IPS-18c (cell line): ENCODE measurements around the gene EIF2S1.

Source experiments
- H3K4me3 ChIP-seq: 2 replicates; pipeline ENCODE4 v1.7.0; 2013; ENCODE audit warnings: low read depth, mild to moderate bottlenecking, low read length, moderate library complexity; ENCODE audit not compliant: insufficient read depth
- H3K9me3 ChIP-seq: one replicate; pipeline ENCODE4 v1.6.1; 2013; ENCODE audit warnings: mild to moderate bottlenecking, low read length, moderate library complexity; ENCODE audit not compliant: control insufficient read depth, insufficient read depth

Gene EIF2S1

GRCh38 chr14:67420102-67420739 is 60.1 kb downstream of the EIF2S1 start:
- Histone ChIP-seq H3K4me3 (no peak overlapping the region), H3K9me3 (peaks cover 3% of the 10 kb centered on the region)

DNA sequence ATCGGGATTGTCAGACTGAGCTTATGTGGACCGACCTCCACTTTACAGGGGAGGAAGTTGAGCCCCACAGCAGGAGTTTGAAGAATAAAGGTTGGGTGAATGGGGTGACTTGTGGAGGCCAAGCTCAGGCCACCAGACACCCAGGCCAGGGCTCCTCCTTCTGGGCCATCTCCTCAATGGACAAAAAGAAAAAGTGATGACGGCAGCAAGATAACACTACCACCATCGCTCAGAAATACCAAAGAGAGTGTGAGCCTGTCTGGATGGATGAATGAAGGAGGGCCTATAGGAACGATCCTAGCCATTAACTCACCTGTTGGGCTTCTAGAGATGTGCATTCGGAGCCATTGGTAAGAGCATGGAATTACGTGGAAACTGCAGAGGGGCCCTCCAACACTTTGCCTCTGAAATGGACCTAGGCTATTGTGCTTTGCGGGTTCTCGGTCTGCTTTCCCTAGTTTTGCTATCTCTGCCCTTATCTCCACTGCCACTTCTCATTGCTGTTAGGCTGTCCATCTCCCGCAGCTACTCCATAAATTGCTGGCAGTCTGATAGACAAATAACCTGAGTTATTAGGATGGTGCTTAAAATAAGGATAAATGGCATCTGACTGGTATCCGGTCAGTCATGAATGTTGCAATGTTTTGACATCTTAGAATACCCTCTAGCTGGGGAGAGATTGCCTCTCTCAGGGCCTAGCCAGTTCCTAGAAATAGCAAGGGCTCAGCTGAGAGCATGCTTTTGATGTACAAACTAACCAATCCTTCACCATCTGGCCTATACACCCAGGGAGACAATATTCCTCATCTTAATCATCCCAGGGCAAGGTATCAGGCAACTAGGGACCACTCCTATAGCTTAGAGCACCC is 61.5 kb downstream of the EIF2S1 start:
- Histone ChIP-seq H3K4me3 (no peak overlapping the region), H3K9me3 (peaks cover 3% of the 10 kb centered on the region)

- Histone ChIP-seq H3K9me3 (peaks cover 3% of the 10 kb centered on the region), H3K4me3 (no peak overlapping the region)
Observed at GRCh38 chr14:67423424-67423823, 63.3 kb downstream of the EIF2S1 start.

GRCh38 chr14:67424539-67424938 is 64.4 kb downstream of the EIF2S1 start:
- H3K4me3 ChIP-seq: no peak overlapping the region
- H3K9me3 ChIP-seq: no peaks in the 10 kb centered on the region

DNA sequence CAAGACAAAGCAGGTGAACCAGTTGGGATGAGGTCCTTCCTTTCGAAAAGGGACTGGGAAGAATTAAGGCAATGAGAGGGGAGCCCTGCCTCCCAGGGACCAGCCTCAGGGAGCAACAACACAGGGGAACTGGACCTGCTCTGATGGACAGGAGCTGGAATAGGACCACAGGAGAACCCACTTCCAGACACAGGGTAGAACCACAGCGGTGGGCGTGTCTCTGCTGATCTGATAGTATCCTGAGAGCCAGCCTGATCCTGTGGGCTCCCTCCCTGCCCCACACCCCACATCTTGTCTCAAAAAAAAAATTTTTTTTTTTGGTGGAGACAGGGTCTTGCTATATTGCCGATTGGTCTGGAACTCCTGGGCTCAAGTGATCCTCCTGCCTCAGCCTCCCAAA is 65.5 kb downstream of the EIF2S1 start:
- H3K4me3 ChIP-seq: no peak overlapping the region
- H3K9me3 ChIP-seq: no peaks in the 10 kb centered on the region

DNA sequence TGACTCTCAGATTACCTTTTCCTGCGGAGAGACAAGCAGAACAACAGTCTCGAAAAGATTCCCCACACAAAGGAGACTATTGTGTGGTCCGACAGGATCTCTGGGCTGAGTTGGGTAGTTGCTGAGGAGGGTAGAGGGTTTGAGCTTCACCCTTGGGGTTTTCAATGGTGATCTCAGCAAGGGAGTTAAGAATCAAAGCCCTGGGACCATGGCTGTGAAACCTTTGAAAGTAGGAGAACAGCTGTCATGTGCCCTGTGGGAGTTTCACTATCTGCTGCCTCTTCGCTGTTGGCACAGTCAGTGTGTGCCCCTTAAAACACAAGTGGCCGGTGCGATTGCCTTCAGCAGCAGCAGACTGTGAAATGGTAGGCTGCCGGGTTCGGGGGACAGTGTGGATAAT is 66.0 kb downstream of the EIF2S1 start:
- Histone ChIP-seq H3K4me3 (no peak overlapping the region), H3K9me3 (no peaks in the 10 kb centered on the region)

DNA sequence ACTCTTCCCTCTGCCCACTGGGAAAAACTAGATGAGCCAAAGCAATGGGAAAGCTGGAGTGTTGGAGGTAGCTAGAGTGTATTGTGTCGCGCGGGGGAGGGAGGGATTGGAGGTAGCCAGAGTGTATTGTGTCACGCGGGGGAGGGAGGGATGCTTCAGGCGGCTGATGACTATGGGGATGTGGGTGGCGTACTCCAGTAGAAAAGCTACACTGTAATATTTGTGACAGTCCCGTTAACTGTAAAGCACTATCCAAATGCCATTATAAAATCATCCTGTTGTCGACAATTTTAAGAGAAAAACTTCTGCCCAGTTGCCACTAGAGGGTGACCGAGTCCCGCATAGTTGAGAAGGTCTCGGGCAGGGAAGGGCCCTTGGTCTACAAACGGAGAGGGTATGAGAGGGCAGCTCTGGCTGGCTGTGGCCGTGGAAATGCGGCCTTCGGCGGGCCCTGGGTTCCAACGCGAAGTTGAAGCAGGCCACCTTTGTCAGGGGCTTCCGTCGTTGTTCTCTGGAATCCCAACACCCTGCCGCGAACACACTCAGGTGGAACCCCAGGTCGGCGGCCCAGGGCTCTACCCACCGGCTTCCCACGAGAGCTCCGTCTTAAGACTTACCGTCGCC is 67.0 kb downstream of the EIF2S1 start:
- H3K4me3 ChIP-seq: no peak overlapping the region

GRCh38 chr14:67428501-67429031 is 68.4 kb downstream of the EIF2S1 start:
- no peaks in the 10 kb centered on the region for H3K9me3 ChIP-seq
- no peak overlapping the region for H3K4me3 ChIP-seq

More for the DNA sequence above, 67.0 kb downstream of the EIF2S1 start:
- H3K9me3 ChIP-seq: no peaks in the 10 kb centered on the region

- H3K4me3 ChIP-seq: no peak overlapping the region
- no peaks in the 10 kb centered on the region for H3K9me3 ChIP-seq
Observed at GRCh38 chr14:67429510-67430205, 69.5 kb downstream of the EIF2S1 start.

- Histone ChIP-seq H3K9me3 (no peaks in the 10 kb centered on the region), H3K4me3 (no peak overlapping the region)
Observed at GRCh38 chr14:67432050-67432564, 72.0 kb downstream of the EIF2S1 start.

DNA sequence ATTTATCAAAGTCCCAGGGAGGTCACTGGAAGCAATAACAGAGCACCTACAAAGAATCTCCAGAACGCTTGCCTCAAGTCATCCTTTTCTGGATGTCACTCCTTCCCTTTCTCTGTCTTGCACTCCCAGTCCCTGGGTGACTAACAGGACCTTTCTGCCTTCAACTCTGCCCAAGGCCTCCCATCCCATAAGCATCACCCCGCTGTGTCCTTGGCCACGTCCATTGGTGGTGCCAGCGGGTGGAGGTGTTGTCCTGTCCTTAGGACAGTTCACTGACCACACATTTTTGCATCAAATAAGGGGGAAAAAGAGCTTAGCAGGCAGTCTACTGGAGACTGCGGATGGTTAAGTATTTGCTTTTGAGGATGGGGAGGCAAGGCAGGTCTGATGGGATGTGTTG is 75.5 kb downstream of the EIF2S1 start:
- H3K4me3 ChIP-seq: no peak overlapping the region
- no peaks in the 10 kb centered on the region for H3K9me3 ChIP-seq
